HepG2 (cell line): ENCODE measurements around the gene KHK. TPM values are rescaled to one million over a fixed set of nuclear protein-coding genes. Genes with fewer than 3 reads are reported as not detected.

Experiments used
- ELF4 ChIP-seq: sonication (generic); formaldehyde crosslinking; IDR thresholded peaks from 2 replicates; pipeline ENCODE4 v1.5.0; 2020; ENCODE audit warnings: missing genetic modification reagents, mild to moderate bottlenecking, moderate library complexity, borderline replicate concordance
- FOXA3 ChIP-seq: IDR thresholded peaks from 2 replicates; pipeline ENCODE4 v1.6.1; 2016; ENCODE audit warnings: missing genetic modification reagents, missing compliant biosample characterization
- GATAD2A ChIP-seq: IDR thresholded peaks from 2 replicates; pipeline ENCODE4 v1.6.1; 2016
- HOXA3 ChIP-seq: sonication (generic); formaldehyde crosslinking; IDR thresholded peaks from 2 replicates; pipeline ENCODE4 v1.5.0; 2020; ENCODE audit warnings: missing genetic modification reagents
- NFIB ChIP-seq: sonication (generic); formaldehyde crosslinking; IDR thresholded peaks from 2 replicates; pipeline ENCODE4 v1.9.0; 2021; ENCODE audit warnings: missing genetic modification reagents, mild to moderate bottlenecking, borderline replicate concordance
- NFYC ChIP-seq: IDR thresholded peaks from 2 replicates; pipeline ENCODE4 v1.6.1; 2016; ENCODE audit warnings: missing genetic modification reagents, missing compliant biosample characterization
- PITX1 ChIP-seq: sonication (generic); formaldehyde crosslinking; IDR thresholded peaks from 2 replicates; pipeline ENCODE4 v1.5.1; 2020; ENCODE audit warnings: mild to moderate bottlenecking, missing genetic modification reagents
- RFX1 ChIP-seq: fragments of 450-650 bp; IDR thresholded peaks from 2 replicates; pipeline ENCODE4 v1.6.1; 2017
- SOX5 ChIP-seq: IDR thresholded peaks from 2 replicates; pipeline ENCODE4 v1.6.1; 2016; ENCODE audit warnings: borderline replicate concordance
- ZC3H4 ChIP-seq: sonication (generic); formaldehyde crosslinking; IDR thresholded peaks from 2 replicates; pipeline ENCODE4 v1.4.0; 2020; ENCODE audit warnings: missing genetic modification reagents, borderline replicate concordance
- ZNF18 ChIP-seq: sonication (generic); formaldehyde crosslinking; IDR thresholded peaks from 2 replicates; pipeline ENCODE4 v1.8.0; 2022; ENCODE audit warnings: mild to moderate bottlenecking, missing genetic modification reagents; ENCODE audit not compliant: insufficient replicate concordance
- ZNF256 ChIP-seq: sonication (generic); formaldehyde crosslinking; conservative IDR thresholded peaks from 2 replicates; pipeline ENCODE4 v1.4.0; 2020; ENCODE audit warnings: missing genetic modification reagents
- ZNF318 ChIP-seq: sonication (generic); formaldehyde crosslinking; IDR thresholded peaks from 2 replicates; pipeline ENCODE4 v1.4.0; 2020; ENCODE audit warnings: mild to moderate bottlenecking, missing genetic modification reagents
- ZNF382 ChIP-seq: sonication (generic); formaldehyde crosslinking; IDR thresholded peaks from 2 replicates; pipeline ENCODE4 v1.5.0; 2020; ENCODE audit warnings: missing genetic modification reagents, mild to moderate bottlenecking, borderline replicate concordance
- ZNF44 ChIP-seq: sonication (generic); formaldehyde crosslinking; IDR thresholded peaks from 2 replicates; pipeline ENCODE4 v1.5.1; 2020; ENCODE audit warnings: mild to moderate bottlenecking, missing genetic modification reagents
- ZNF501 ChIP-seq: sonication (generic); formaldehyde crosslinking; IDR thresholded peaks from 2 replicates; pipeline ENCODE4 v1.5.1; 2020; ENCODE audit warnings: mild to moderate bottlenecking, moderate library complexity, missing genetic modification reagents
- ZNF782 ChIP-seq: sonication (generic); formaldehyde crosslinking; IDR thresholded peaks from 2 replicates; pipeline ENCODE4 v1.4.0; 2020; ENCODE audit warnings: missing genetic modification reagents, mild to moderate bottlenecking, borderline replicate concordance
- ZNF850 ChIP-seq: sonication (generic); formaldehyde crosslinking; conservative IDR thresholded peaks from 2 replicates; pipeline ENCODE4 v1.9.0; 2021; ENCODE audit warnings: mild to moderate bottlenecking, missing genetic modification reagents
- polyA plus RNA-seq, 8 experiments: library from polyadenylated mRNA; depleted of rRNA in 3 of 8; stranded (reverse) in 7 of 8; unstranded in 1 of 8; fragments of >200 nt; fragmentation: Illumina TruSeq in 4 of 8; extraction: Trizol in 4 of 8; gene quantifications; 2 replicates each; pipeline versions ENCODE4 v1.2.1 to v1.2.3, GENCODE V29; 2011 to 2016; ENCODE audit warnings: low read depth in 4 of 8, missing spikeins in 1 of 8, mixed read lengths in 1 of 8; ENCODE audit not compliant: insufficient read depth in 1 of 8
- total RNA-seq, 5 experiments: library from RNA; depleted of rRNA; stranded (reverse); fragments of >200 nt; fragmentation: Illumina TruSeq; extraction: Trizol; gene quantifications; 2 replicates each; pipeline ENCODE4 v1.2.3, GENCODE V29; 2016; ENCODE audit warnings: low read depth in 1 of 5
- TF ChIP-seq, protein P1 (sequence below): sonication (generic); formaldehyde crosslinking; IDR thresholded peaks from 2 replicates; pipeline ENCODE4 v1.8.0; 2022; ENCODE audit warnings: mild to moderate bottlenecking, missing genetic modification reagents, borderline replicate concordance

The KHK gene
- total and polyA plus RNA-seq, 2 of the 13 experiments (the other 11 are each of a cell fraction or from before 2014, with no cell fraction given) = 40.9 to 99.2 TPM

DNA sequence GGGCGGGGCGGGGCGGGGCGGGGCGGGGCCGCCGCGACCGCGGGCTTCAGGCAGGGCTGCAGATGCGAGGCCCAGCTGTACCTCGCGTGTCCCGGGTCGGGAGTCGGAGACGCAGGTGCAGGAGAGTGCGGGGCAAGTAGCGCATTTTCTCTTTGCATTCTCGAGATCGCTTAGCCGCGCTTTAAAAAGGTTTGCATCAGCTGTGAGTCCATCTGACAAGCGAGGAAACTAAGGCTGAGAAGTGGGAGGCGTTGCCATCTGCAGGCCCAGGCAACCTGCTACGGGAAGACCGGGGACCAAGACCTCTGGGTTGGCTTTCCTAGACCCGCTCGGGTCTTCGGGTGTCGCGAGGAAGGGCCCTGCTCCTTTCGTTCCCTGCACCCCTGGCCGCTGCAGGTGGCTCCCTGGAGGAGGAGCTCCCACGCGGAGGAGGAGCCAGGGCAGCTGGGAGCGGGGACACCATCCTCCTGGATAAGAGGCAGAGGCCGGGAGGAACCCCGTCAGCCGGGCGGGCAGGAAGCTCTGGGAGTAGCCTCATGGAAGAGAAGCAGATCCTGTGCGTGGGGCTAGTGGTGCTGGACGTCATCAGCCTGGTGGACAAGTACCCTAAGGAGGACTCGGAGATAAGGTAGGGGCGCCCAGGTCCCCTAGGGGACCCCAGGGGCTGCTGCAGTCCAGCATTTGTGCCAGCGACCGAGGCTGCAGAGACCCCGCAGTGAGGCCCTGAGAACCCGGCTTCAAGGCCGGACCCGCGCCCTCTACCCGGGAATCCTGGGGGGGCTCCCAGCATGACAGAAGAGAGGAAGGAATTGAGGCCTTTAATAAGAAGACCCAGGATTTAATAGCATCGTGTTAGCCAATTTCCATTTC is at the start of gene KHK (continued):
- TF ChIP-seq ELF4 (CRISPR knock-in tag) = peak; percentile 60; the same call in 1 of the 2 replicates
- TF ChIP-seq ZNF850 = no peak
- no peak; the same call in 1 of the 2 replicates for TF ChIP-seq HOXA3 (CRISPR knock-in tag)
- TF ChIP-seq ZNF256 (CRISPR knock-in tag) = 0 out of 2 replicates have a peak, but pooled peaks have one; percentile 24
- TF ChIP-seq NFYC = no peak
- TF ChIP-seq ZNF382 (CRISPR knock-in tag) = no peak
- TF ChIP-seq FOXA3 (CRISPR knock-in tag) = 0 out of 2 replicates have a peak, but pooled peaks have one; percentile 10
- TF ChIP-seq GATAD2A (CRISPR knock-in tag) = peak; percentile 25; the same call in 1 of the 2 replicates
- no peak for TF ChIP-seq NFIB (CRISPR knock-in tag)
- no peak for TF ChIP-seq ZNF44 (CRISPR knock-in tag)
- TF ChIP-seq RFX1 = no peak
- TF ChIP-seq, protein P1, sequence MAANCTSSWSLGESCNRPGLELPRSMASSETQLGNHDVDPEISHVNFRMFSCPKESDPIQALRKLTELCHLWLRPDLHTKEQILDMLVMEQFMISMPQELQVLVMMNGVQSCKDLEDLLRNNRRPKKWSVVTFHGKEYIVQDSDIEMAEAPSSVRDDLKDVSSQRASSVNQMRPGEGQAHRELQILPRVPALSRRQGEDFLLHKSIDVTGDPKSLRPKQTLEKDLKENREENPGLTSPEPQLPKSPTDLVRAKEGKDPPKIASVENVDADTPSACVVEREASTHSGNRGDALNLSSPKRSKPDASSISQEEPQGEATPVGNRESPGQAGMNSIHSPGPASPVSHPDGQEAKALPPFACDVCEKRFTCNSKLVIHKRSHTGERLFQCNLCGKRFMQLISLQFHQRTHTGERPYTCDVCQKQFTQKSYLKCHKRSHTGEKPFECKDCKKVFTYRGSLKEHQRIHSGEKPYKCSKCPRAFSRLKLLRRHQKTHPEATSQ (CRISPR knock-in tag) = 0 out of 2 replicates have a peak, but pooled peaks have one; percentile 36
- no peak for TF ChIP-seq ZNF318 (CRISPR knock-in tag)
- peak; percentile 89 for TF ChIP-seq ZNF782
- TF ChIP-seq ZNF501 (CRISPR knock-in tag) = peak; percentile 72; the same call in 1 of the 2 replicates
- TF ChIP-seq ZC3H4 (CRISPR knock-in tag) = no peak
- TF ChIP-seq ZNF18 (CRISPR knock-in tag) = no peak
- no peak for TF ChIP-seq PITX1 (CRISPR knock-in tag)
- TF ChIP-seq SOX5 (CRISPR knock-in tag) = peak; percentile 50; the same call in 1 of the 2 replicates
